Epithelial cell of esophagus (primary cell): ENCODE results near the gene SPIRE1.
"Not testable (repeated sequence)": the region's sequence is repeated elsewhere in the genome, so short reads cannot be mapped to it uniquely, and the experiment has no call there.

Experiments
- DNase-seq: peaks from one replicate; pipeline ENCODE4 v3.0.0; 2010; ENCODE audit warnings: low read depth
- H3K4me3 ChIP-seq: 2 replicates; pipeline ENCODE4 v1.5.1; 2011; ENCODE audit warnings: mild to moderate bottlenecking, low read length, control low read depth
- TF ChIP-seq, protein P1 (sequence below): IDR thresholded peaks from 2 replicates; pipeline ENCODE4 v1.5.1; 2011; ENCODE audit warnings: low read depth, mild to moderate bottlenecking, low read length, control low read depth, inconsistent platforms; ENCODE audit not compliant: insufficient read depth; ENCODE audit errors: missing control alignments

The SPIRE1 gene

DNA sequence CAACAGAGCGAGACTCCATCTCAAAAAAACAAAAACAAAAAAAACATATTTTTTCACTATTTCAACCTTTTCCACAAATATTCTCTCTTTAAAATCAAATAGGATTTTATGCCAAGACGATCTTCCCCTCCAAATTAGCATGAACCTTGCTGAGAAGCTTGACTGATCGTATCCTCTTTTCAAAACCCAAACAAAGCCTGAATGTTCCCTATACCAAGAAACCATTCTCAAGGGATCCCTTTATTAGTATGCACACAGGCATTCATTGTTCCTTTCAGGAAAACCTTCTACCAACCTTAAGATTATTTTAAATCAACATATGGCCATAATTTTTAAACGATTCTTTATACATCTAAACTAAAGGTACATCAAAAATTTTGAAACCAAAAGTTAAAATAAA lies 6.3 kb downstream of the SPIRE1 start:
- no peak for DNase-seq
- no peak overlapping the region for H3K4me3 ChIP-seq
- TF ChIP-seq, protein P1, sequence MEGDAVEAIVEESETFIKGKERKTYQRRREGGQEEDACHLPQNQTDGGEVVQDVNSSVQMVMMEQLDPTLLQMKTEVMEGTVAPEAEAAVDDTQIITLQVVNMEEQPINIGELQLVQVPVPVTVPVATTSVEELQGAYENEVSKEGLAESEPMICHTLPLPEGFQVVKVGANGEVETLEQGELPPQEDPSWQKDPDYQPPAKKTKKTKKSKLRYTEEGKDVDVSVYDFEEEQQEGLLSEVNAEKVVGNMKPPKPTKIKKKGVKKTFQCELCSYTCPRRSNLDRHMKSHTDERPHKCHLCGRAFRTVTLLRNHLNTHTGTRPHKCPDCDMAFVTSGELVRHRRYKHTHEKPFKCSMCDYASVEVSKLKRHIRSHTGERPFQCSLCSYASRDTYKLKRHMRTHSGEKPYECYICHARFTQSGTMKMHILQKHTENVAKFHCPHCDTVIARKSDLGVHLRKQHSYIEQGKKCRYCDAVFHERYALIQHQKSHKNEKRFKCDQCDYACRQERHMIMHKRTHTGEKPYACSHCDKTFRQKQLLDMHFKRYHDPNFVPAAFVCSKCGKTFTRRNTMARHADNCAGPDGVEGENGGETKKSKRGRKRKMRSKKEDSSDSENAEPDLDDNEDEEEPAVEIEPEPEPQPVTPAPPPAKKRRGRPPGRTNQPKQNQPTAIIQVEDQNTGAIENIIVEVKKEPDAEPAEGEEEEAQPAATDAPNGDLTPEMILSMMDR = no peak

DNA sequence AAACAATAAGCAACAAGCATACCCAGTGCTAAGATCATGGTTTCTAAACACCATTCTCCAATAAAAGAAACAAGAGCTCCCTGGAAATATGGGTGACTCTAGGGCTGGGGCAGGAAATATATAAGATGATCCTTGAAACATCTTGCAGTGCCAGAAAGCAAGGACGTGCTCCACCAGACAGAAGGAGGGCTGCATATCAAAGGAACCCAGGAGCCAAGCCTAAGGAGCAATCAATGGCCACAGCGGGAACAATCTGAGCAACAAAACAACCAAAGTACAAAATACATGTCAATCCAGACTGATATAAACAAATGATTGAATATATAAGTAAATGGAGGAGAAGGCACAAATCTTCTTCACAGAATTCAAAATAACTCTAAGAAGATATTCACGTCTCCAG lies 10.1 kb downstream of the SPIRE1 start:
- no peak overlapping the region for H3K4me3 ChIP-seq
- DNase-seq = no peak
- TF ChIP-seq, protein P1 = no peak

DNA sequence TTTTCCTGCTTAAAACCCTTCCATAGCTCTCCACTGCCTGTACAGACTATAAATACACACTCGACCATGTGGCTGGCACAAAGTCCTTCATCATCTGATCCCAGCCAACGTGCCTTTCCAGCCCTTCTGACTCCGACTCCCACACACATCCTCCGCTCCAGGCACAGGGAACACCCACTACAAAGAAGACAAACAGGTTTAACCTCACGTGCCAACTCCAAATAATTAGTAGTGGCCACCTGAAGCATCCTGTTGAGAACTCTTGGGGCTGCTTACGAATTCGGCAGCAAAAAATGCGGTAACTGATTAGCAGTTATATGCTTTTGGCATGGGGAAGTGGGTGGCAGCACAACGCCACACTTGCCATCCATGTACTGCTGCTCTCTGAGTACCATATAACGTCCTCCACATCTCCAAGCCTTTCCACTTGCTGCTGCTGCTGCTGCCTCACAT lies 12.1 kb downstream of the SPIRE1 start:
- no peak overlapping the region for H3K4me3 ChIP-seq
- DNase-seq = peak; percentile 70
- TF ChIP-seq, protein P1 = no peak

DNA sequence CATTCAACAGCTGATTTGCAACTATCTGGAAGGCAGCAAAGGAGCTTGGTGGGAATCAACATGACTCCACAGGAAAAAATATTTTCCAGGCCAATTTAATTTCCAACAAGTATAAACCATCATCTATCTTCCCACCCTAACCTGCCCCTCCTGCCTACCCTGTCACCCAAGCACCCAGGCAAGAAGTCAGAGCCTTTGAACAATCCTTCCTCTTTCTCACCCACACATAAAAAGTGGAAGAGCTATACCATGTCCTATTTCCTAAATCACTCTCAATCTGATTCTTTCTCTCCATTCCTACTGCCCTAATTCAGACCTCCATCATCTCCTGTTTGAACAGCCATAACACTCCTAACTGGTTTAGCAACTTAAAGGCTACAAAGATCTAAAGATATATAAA lies 12.7 kb downstream of the SPIRE1 start:
- H3K4me3 ChIP-seq = no peak overlapping the region
- DNase-seq = no peak
- TF ChIP-seq, protein P1 = no peak

DNA sequence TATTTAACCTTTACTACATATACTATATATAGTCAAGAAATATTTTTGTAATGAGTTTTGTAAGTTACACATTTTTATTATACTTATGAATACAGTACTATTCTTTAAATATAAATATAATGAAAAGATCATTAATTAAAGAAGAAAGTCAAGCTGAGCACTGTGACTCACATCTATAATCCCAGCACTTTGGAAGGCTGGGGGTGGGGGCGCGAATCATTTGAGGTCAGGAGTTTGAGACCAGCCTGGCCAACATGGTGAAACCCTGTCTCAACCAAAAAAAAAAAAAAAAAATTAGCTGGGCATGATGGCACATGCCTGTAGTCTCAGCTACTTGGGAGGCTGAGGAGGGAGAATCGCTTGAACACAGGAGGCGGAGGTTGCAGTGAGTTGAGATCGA lies 14.2 kb downstream of the SPIRE1 start:
- H3K4me3 ChIP-seq = not testable (repeated sequence)
- peak; percentile 40 for DNase-seq

DNA sequence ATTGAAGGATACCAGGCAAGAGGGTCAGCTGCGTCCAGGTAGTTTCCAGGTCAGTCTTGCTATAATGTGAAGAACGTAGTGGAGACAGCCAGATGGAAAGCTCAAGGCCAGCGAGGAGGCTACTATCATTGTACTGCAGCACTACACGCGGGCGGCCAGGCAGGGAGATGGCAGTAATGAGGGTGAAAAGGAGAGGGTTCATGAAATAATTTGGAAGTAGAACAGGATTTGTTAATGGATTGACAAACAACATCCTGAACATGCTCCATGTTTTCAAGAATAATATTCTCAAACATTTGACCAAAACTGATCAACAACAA lies 17.1 kb downstream of the SPIRE1 start:
- no peak for DNase-seq
- TF ChIP-seq, protein P1 = no peak
- H3K4me3 ChIP-seq = no peak overlapping the region

DNA sequence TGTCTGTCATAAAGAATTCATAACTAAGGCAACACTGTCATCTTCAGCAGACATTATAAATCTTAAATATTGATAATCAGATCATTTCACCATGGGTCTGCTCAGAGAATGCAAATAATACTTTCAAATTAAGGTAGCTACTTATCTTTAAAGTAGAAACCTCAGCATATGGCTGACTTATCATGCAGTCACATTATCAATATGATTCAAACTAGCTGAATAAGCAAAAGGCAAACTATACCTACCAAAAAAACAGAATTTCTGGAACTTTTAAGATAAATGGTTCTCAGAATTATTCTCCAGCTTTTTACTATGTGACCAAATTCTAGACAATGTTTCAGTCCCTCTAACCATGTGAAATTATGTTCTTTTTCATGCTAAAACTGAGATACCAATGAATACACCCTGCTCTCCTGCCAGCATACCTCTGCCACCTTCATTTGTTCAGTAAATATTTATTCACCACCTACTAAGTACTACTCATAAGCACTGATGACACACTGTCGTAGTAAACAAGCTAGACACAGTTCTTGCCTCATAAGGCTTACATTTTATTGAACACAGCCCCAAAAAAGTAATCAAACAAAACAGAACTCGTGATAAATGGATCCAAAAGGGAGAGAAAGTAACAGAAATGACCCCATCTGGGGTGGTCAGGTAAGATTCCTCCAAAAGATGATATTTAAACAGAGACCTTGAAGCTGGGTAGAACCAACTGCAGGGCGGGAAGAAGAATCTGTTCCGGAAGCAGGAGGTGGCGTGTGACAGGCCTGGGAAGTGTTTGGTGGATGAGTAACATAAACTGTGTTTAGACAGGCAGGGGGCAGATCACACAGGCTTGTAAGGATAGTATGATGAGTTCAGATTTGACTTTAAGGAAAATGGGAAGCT lies 17.7 kb downstream of the SPIRE1 start:
- peak; percentile 94 for DNase-seq
- TF ChIP-seq, protein P1 = no peak
- H3K4me3 ChIP-seq = no peak overlapping the region
